ENCODE measurements around the gene NHLRC3. TPM values are rescaled to one million over a fixed set of nuclear protein-coding genes. Genes with fewer than 3 reads are reported as not detected.

The NHLRC3 gene
- total RNA-seq, 1 donor from 2014 or later, result 24.4 TPM

DNA sequence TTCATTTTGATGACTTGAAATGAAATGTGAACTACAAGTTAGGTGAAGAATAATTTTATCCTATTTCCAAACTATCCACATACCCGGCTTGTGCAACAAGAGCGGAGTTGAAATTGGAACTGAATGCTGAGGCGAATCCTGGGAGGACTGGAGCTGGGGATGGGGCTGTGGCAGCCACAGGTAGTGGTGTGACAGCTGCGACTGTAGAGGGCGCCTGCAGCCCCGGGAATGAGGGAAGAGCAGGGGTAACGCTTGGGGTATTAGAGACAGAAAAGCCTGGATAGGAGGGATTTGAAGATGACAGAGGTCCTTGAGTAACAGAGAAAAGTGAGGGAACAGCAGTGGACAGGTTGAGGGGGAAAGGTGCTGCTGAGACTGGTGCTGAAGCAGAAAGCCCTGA is 25.6 kb upstream of the NHLRC3 start:
- Mint-ChIP-seq H3K9me3 (peaks cover 2% of the 10 kb centered on the region), H3K27ac (ENCODE audit: unreplicated experiment) (no peak overlapping the region), H3K4me3 (no peak overlapping the region), H3K4me1 (no peaks in the 10 kb centered on the region), H3K36me3 (ENCODE audit: low read depth) (peaks cover 57% of the 10 kb centered on the region), H3K27me3 (ENCODE audit: low read depth) (no peaks in the 10 kb centered on the region)
- TF ChIP-seq, protein P1, sequence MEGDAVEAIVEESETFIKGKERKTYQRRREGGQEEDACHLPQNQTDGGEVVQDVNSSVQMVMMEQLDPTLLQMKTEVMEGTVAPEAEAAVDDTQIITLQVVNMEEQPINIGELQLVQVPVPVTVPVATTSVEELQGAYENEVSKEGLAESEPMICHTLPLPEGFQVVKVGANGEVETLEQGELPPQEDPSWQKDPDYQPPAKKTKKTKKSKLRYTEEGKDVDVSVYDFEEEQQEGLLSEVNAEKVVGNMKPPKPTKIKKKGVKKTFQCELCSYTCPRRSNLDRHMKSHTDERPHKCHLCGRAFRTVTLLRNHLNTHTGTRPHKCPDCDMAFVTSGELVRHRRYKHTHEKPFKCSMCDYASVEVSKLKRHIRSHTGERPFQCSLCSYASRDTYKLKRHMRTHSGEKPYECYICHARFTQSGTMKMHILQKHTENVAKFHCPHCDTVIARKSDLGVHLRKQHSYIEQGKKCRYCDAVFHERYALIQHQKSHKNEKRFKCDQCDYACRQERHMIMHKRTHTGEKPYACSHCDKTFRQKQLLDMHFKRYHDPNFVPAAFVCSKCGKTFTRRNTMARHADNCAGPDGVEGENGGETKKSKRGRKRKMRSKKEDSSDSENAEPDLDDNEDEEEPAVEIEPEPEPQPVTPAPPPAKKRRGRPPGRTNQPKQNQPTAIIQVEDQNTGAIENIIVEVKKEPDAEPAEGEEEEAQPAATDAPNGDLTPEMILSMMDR (conservative IDR thresholded peaks at IDR 0.05), result peak; percentile 34
- DNase-seq (ENCODE audit: low read depth, low spot score), result no peak

DNA sequence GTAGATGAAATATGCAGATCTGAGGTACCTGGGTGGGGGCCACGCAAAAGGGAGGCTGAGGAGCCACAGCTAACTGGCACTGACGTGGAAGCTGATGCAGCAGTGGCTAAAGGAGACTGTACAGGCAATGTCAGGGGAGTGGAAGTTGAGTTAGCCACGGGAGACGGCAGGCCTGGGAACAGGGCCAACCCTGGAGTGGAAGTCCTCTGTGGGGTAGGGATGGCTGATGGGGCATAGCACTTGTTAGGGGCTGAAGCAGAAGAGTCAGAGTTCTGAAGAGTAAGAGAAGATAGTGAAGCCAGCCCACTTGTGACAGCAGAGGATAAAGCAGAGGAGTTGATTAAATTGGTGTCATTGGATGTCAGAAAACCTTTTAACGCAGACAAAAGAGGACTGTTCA is 24.8 kb upstream of the NHLRC3 start:
- Mint-ChIP-seq H3K4me3 (no peak overlapping the region), H3K27me3 (ENCODE audit: low read depth) (no peaks in the 10 kb centered on the region), H3K36me3 (ENCODE audit: low read depth) (peaks cover 48% of the 10 kb centered on the region), H3K9me3 (peaks cover 2% of the 10 kb centered on the region), H3K27ac (ENCODE audit: unreplicated experiment) (no peak overlapping the region), H3K4me1 (no peaks in the 10 kb centered on the region)
- TF ChIP-seq, protein P1 (conservative IDR thresholded peaks at IDR 0.05), result no peak
- no peak for DNase-seq (ENCODE audit: low read depth, low spot score)

DNA sequence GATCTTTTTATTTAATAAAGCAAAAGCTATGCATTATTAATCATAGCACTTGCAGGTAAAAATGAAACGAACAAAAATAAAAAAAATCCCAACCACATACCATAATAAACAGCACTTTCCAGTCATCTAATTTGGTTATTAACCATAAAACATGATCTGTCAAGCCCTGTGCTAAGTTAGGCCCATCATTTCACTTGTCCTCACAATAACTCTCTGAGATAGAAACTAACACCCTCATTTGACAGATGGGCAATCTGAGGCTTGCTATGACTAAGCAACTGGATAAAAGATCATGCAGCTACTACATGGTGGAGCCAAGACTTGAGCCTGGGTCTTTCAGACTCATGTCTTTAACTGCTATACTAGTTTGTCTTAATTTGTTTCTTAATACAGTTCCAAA is 22.2 kb upstream of the NHLRC3 start:
- H3K4me3 Mint-ChIP-seq, result no peak overlapping the region
- TF ChIP-seq, protein P1 (conservative IDR thresholded peaks at IDR 0.05), result no peak
- H3K9me3 Mint-ChIP-seq, result no peaks in the 10 kb centered on the region
- no peaks in the 10 kb centered on the region for H3K27me3 Mint-ChIP-seq (ENCODE audit: low read depth)
- no peak overlapping the region for H3K27ac Mint-ChIP-seq (ENCODE audit: unreplicated experiment)
- DNase-seq (ENCODE audit: low read depth, low spot score), result no peak
- peaks cover 36% of the 10 kb centered on the region for H3K36me3 Mint-ChIP-seq (ENCODE audit: low read depth)
- H3K4me1 Mint-ChIP-seq, result no peaks in the 10 kb centered on the region

DNA sequence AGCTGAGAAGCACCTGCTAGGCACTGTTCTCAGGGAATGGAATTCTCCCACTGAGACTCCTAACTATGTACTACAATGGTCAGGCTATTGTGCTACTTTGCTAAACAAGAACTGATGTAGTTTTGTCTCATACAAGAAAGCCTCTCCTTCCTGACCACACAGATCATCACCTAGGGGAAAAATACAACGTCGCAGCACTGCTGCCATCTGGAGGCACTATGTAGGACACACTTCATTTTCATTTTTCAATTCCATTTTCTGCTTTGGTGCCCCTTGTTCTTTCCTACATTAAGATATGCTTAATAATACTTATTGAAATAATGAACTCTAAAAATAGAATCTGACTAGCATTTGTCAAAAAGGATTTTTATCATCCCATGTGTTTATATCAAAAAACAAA is 21.5 kb upstream of the NHLRC3 start:
- H3K27me3 Mint-ChIP-seq (ENCODE audit: low read depth), result no peaks in the 10 kb centered on the region
- H3K9me3 Mint-ChIP-seq, result no peaks in the 10 kb centered on the region
- peaks cover 33% of the 10 kb centered on the region for H3K36me3 Mint-ChIP-seq (ENCODE audit: low read depth)
- no peak overlapping the region for H3K4me3 Mint-ChIP-seq
- TF ChIP-seq, protein P1 (conservative IDR thresholded peaks at IDR 0.05), result peak; percentile 73
- no peaks in the 10 kb centered on the region for H3K4me1 Mint-ChIP-seq
- DNase-seq (ENCODE audit: low read depth, low spot score), result peak; percentile 11
- H3K27ac Mint-ChIP-seq (ENCODE audit: unreplicated experiment), result no peak overlapping the region

DNA sequence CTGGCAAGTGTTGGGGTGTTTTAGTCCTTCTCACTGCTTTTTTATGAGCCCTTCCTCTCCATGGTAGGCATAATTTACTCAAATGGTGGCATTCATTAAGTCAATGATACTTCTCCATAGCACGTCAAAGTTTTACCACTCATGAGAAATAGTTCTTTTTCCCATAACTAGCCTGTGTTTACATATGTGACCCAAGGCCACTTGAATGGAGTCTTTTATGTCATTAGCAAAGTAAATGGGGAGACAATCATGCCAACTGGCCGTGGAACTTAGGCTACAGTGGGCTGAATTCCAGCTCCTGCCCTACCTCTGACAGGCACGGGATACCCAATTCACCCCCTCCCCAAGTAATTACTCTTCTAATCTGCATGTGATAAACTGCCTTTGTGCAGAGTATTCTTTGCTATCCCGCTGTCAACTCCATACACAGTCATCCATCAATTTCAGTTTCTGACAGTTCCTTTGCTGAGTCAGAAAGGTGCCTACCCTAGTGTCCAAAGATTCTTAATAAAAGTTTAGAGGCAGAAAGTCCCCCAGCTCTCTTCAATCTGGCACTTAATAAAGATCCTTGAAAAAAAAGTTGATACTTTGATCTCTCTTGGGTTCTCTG is 17.3 kb upstream of the NHLRC3 start:
- Mint-ChIP-seq H3K9me3 (no peaks in the 10 kb centered on the region), H3K4me1 (no peaks in the 10 kb centered on the region), H3K27ac (ENCODE audit: unreplicated experiment) (no peak overlapping the region), H3K36me3 (ENCODE audit: low read depth) (peaks cover 6% of the 10 kb centered on the region), H3K27me3 (ENCODE audit: low read depth) (no peaks in the 10 kb centered on the region), H3K4me3 (no peak overlapping the region)
- no peak for DNase-seq (ENCODE audit: low read depth, low spot score)
- TF ChIP-seq, protein P1 (conservative IDR thresholded peaks at IDR 0.05), result no peak

Data from neural crest cell (in vitro differentiated cells).